ELR (cell line): ENCODE data around the gene TBCD.

Source experiments
- DNase-seq: peaks from one replicate; pipeline ENCODE4 v3.0.0-alpha.2; 2015; ENCODE audit warnings: low read depth

Gene TBCD

DNA sequence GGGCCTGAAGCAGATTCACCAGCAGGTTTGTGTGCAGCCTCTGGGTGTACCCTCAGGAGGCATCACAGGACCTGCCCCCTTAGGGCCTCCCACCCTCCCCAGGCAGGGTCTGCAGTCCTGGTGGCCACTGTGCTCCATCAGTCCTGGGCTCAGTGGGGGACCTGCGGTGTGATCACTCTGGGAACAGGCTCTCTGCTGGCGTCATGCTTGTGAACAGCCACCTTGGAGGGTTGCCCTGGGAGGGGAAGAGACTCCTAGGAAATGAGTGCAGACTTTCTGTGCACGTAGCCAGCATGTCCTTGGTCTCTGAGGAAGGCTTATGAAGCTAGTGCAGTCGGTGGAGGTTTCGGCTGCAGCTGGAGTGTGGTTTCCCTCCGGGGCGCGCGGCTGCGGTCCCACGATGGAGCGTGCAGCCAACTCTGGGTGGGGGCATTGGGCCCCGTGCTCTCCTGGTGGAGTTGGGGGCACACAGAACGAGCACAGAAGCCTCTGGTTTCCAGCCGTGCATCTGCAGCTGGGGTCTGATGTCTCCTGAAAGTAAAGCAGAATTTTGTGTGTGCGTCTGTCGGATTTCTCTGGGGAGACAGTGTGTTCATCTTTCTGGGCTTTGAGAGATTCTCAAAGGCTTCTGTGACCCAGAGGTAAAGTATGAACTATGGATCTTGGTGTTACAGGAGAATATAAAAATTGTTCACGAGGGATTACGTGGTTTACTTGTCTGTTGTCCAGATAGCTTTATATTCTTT is 156.1 kb downstream of the TBCD start:
- DNase-seq = no peak

- DNase-seq = no peak
These were observed 156.8 kb downstream of the TBCD start for GRCh38 chr17:82908543-82909160.

DNA sequence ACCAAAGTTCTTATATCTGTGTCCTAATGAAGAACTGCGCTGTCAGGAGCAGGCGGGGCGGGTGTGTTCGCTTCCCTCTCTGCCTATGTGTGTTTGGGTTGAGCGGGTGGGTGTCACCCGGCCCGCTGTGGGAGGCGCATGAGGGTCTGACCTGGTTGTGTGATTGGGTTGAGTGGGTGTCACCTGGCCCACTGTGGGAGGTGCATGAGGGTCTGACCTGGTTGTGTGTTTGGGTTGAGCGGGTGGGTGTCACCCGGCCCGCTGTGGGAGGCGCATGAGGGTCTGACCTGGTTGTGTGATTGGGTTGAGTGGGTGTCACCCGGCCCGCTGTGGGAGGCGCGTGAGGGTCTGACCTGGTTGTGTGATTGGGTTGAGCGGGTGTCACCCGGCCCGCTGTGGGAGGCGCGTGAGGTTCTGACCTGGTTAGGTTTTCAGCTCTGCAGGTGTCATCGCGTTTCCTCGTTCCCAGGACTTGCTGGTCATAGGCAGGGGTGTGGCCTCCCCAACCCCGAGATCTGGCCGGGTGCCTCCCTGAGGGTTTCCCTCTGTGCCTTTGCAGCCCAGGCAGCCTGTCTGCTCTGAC is 157.5 kb downstream of the TBCD start:
- no peak for DNase-seq

DNA sequence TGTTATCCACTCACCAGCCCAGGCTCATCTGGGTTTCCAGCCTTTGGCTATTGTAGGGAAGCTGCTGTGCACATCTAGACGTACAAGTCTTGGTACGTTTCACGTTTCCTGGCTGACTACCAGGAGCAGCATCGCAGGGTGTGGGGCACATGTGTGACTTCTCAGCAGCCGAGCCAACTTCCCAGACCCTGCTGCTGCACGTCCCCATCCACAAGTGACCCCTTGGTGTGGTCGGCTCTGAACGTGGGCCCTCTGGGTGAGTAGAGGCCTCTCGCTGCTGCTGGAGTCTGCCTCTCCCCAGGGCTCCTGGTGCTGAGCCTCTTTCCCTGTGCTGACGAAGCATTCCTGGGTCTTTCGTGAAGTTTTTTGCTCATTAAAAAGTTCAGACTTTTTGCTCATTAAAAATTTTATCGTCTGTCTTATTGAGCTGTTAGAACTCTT is 158.2 kb downstream of the TBCD start:
- no peak for DNase-seq

- DNase-seq = no peak
These were observed 158.9 kb downstream of the TBCD start for GRCh38 chr17:82910770-82911169.

GRCh38 chr17:82911822-82912221 is 160.0 kb downstream of the TBCD start:
- DNase-seq = no peak

DNA sequence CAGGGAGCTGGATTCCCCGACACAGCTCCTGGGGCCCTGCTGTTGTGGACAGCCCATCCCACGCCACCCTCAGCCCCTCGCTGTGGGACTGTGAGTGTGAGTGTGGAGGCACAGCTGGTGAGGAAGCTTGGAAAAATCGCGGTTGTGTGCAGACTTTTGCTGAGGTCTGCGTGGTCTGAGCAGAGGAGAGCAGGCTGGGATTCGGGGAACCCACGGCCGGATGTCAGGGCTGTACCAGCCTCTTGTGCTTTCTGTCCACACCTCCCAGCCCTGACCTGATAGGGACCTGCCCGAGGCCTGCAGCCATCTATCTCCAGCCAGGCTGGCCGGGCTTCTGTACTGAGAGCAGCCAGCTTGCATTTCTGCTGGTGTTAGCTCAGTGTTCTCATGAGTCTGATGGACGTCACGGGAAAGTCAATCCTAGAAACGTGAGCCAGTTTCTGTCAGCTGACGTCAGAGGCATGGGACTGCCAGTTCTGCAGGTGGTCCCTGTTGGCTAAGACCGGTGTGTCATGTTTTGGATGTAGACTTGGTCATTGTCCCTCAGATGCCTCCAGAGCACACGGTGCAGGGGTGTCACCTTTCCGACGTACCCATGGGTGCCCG is 160.7 kb downstream of the TBCD start:
- DNase-seq = no peak

- DNase-seq = peak; percentile 20
These were observed 161.6 kb downstream of the TBCD start for GRCh38 chr17:82913304-82914043.

DNA sequence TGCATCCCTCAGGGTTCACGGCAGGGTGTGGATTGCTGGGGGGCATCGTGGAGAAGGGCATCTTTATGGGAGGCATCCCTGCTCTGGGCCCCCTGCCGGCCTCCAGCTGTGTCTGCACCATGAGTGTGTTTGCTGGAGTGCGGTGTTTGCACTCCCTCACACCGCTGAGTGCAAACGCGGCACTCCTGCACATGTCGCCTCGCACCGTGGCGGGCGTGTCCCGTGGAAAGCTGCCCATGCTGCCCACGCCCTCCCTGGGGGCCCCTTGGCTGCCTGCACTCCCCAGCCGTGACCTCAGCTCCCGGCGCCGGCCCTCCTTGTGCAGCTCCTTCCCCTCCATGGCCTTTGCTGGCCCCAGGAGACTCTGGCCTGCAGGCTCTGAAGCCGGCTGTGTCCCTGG is 162.5 kb downstream of the TBCD start:
- no peak for DNase-seq

DNA sequence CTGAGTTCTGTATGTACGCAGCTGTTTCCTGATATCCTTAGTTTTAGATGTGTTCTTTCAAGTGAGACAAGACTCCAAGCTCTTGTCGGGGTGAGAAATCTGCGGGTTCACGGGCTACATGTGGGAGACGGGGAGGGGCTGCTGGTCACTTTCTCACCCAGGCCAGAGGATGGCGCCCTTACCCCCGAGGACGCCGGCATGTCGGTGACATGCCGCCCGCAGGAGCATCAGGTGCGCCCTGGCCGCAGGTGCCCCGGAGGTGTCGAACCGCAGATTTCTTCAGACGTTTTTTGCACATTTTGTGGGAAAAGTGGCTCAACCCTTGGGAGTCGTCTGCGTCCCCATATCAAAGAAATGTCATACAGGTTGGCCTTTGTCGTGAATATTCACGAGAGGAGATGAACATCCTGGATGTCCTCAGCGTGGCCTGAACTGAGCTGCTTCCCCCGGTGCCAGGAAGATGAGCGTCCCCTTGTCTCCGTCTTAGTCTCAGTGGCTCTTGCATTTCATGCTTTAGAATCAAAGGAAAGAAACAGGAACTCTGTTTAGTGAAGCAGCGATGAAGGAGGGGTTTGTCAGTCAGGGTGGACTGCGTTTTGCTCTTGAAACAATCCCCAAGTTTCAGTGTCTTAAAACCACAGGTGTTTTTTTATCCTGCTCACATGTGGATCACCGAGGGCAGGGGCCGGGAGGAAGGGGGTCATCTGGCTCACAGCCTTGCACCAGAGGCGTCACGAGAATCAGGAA is 163.3 kb downstream of the TBCD start:
- DNase-seq = no peak

DNA sequence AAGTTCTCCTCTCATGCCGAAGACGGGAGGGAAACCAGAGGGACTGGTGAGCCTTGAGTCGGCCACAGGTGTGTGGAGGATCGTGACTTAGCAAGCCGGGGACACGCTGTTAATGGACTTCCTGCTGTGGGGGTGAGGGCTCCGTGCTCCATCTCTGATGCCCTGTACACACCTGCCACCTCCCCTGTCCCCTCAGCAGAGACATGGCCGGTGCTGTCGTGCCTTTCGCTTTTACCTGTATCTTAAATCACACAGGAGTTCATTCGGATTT is 163.8 kb downstream of the TBCD start:
- no peak for DNase-seq

- peak; percentile 42 for DNase-seq
These were observed 166.0 kb downstream of the TBCD start for GRCh38 chr17:82917699-82918345.

GRCh38 chr17:82918508-82918907 is 166.6 kb downstream of the TBCD start:
- no peak for DNase-seq

- DNase-seq = no peak
These were observed 168.3 kb downstream of the TBCD start for GRCh38 chr17:82920150-82920549.

DNA sequence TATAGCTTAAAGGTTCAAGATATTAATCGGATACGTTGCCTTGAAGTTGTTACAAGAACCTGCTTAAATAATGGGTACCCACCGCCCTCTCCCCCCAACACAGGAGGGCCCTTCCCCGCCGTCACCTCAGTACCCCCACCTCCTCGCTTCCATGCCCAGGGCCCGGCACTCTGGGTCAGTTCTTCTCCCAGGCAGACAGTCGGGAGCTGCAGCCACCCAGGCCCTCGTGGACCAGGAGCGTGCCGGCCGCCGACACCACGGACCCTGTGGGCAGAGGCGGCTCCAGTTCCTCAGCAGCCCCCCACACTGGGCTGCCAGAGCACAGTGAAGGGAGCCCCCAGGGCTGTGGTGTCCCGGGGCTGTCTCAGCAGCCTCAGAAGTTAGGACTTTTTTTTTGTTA is 168.8 kb downstream of the TBCD start:
- DNase-seq = no peak

DNA sequence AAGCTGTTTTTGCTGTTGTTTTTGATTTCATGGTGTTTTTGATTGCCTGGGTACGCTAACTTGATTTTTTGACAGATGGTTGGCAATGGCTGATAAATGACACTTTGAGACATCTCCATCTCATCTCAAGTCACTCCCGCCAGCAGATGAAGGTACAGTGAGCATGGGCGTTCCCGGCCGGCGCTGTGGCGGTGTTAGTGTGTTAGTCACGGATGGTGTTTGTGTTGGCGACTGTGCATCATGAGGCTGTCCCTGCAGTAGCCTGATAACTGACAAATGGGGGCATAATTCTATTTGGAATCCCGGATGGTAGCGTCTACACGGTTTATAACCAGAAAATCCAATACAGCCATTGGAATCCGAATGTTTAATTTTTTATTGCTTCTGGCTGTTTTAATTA is 169.6 kb downstream of the TBCD start:
- no peak for DNase-seq

GRCh38 chr17:82922646-82923045 is 170.8 kb downstream of the TBCD start:
- DNase-seq = no peak

DNA sequence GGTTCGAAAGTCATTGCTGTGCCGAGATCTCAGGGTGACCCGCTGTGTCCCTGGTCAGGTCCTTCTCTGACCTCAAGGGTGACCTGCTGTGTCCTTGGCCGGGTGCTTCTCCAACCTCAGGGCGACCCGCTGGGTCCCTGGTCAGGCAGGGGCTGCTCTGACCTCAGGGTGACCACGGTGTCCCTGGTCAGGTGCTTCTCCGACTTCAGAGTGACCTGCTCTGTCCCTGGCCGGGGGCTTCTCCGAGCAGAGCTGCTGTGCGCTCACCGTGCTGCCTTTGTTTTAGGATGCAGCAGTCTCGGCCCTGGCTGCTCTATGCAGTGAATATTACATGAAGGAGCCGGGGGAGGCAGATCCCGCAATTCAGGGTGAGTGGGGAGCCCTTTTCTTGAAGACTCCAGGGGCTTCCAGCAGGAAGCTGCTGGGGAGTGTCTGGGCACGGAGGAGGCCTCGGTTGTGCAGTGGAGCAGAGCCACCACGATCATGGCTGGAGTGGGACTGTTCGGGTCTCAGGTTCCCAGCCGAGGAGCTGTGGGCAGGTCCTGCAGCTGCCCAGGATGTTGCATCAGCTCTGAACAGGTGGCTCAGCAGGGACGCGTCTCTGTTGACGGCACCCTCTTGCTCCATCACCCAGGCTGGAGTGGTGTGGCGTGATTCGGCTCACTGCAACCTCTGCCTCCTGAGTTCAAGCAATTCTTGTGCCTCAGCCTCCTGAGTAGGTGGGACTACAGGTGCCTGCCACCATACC is 171.7 kb downstream of the TBCD start:
- DNase-seq = no peak

DNA sequence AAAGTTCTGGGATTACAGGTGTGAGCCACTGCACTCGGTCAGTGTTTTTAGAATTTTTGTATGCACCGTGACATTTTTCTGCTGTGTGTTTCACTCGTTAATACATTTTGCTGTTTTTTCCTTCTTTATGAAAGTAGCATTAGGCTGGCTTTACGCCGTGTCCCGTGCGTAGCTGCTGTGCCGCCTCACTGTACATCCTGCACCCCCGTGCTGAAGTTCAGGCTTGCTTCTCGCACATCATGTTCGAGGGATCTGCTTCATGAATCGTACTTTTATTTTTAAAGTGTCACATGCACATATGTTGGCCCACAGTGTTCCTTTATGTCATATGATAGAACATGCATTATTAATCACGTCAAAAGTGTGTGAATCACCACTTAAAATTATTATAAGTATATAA is 172.3 kb downstream of the TBCD start:
- no peak for DNase-seq

- DNase-seq = peak; percentile 43
These were observed 172.9 kb downstream of the TBCD start for GRCh38 chr17:82924812-82925211.

GRCh38 chr17:82925336-82925735 is 173.5 kb downstream of the TBCD start:
- DNase-seq = no peak
